ENCODE results near the gene GTPBP1. TPM values are rescaled to one million over a fixed set of nuclear protein-coding genes. Genes with fewer than 3 reads are reported as not detected.
A peak's percentile ranks its signal among the peaks of the same experiment; 100 is the strongest.

Gene GTPBP1
- polyA plus RNA-seq, 3 donors, result 6.7 to 41.4 (median 12.7) TPM

DNA sequence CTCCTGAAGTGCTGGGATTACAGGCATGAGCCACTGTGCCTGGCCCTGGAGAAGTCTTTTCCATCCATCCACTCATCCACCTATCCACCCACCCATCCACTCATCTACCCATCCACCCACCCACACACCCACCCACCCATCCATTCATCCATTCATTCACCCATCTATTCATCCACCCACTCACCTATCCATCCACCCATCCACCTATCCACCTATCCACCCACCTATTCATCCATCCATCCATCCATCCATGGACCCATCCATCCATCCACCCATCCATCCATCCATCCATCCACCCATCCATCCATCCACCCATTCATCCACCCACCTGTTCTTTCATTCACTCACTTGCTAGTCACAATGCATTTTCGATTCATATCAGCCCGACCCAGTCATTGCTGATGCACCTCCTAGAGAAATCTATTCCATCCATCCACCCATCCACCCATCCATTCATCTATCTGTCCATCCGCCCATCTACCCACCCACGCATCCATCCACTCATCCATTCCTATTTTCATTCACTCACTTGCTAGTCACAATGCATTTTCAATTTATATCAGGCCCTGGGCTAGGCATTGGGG, 67.7 kb downstream of the GTPBP1 start:
- DNase-seq, result no peak
- no peak overlapping the region for H3K4me3 Mint-ChIP-seq
- WGBS (ENCODE audit: insufficient coverage), result 96% methylated on average over 2 of the region's 4 CpGs
- Histone ChIP-seq H2AFZ (ENCODE audit: insufficient read depth, low read depth, low read length, poor library complexity, severe bottlenecking) (no peak overlapping the region), H3K79me2 (ENCODE audit: insufficient read depth, low read length) (no peaks in the 10 kb centered on the region), H3K9me3 (replicated peaks in 1 of 2; ENCODE audit: control insufficient read depth in 1 of 2, insufficient read depth in 1 of 2, low read length in 2 of 2) (no peaks in the 10 kb centered on the region), H3K4me3 (replicated peaks in 1 of 3; ENCODE audit: low read depth in 2 of 3, low read length in 3 of 3) (no peak overlapping the region), H3K9ac (ENCODE audit: insufficient read depth, low read length, poor library complexity, severe bottlenecking) (no peak overlapping the region), H3K4me2 (replicated peaks; ENCODE audit: extremely low read depth, low read length, poor library complexity, severe bottlenecking) (no peak overlapping the region), H4K20me1 (ENCODE audit: insufficient read depth, low read length) (no peaks in the 10 kb centered on the region), H3K27ac (ENCODE audit: low read depth in 1 of 2, low read length in 2 of 2) (no peak overlapping the region), H3K27me3 (ENCODE audit: control insufficient read depth in 2 of 2, insufficient read depth in 2 of 2, low read length in 2 of 2) (no peaks in the 10 kb centered on the region), H3K36me3 (replicated peaks in 1 of 2; ENCODE audit: control insufficient read depth in 1 of 2, insufficient read depth in 2 of 2, low read length in 2 of 2) (no peaks in the 10 kb centered on the region), H3K4me1 (ENCODE audit: control insufficient read depth in 1 of 2, insufficient read depth in 2 of 2, low read length in 2 of 2) (no peaks in the 10 kb centered on the region)
- peaks cover 4% of the 10 kb centered on the region for H3K4me1 Mint-ChIP-seq
- TF ChIP-seq, protein P1, sequence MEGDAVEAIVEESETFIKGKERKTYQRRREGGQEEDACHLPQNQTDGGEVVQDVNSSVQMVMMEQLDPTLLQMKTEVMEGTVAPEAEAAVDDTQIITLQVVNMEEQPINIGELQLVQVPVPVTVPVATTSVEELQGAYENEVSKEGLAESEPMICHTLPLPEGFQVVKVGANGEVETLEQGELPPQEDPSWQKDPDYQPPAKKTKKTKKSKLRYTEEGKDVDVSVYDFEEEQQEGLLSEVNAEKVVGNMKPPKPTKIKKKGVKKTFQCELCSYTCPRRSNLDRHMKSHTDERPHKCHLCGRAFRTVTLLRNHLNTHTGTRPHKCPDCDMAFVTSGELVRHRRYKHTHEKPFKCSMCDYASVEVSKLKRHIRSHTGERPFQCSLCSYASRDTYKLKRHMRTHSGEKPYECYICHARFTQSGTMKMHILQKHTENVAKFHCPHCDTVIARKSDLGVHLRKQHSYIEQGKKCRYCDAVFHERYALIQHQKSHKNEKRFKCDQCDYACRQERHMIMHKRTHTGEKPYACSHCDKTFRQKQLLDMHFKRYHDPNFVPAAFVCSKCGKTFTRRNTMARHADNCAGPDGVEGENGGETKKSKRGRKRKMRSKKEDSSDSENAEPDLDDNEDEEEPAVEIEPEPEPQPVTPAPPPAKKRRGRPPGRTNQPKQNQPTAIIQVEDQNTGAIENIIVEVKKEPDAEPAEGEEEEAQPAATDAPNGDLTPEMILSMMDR (IDR thresholded peaks at IDR 0.05), result no peak
- H3K36me3 Mint-ChIP-seq, result peaks cover 2 to 3% of the 10 kb centered on the region in 2 donors
- peaks cover 0 to 1% (median 0%) of the 10 kb centered on the region in 3 donors for H3K27me3 Mint-ChIP-seq (ENCODE audit: low read depth in 3 of 3)
- no peak overlapping the region for H3K27ac Mint-ChIP-seq
- intact Hi-C loops (cut with micrococcal nuclease), result no loop called here
- peaks cover 0 to 3% (median 0%) of the 10 kb centered on the region in 7 donors for H3K9me3 Mint-ChIP-seq

DNA sequence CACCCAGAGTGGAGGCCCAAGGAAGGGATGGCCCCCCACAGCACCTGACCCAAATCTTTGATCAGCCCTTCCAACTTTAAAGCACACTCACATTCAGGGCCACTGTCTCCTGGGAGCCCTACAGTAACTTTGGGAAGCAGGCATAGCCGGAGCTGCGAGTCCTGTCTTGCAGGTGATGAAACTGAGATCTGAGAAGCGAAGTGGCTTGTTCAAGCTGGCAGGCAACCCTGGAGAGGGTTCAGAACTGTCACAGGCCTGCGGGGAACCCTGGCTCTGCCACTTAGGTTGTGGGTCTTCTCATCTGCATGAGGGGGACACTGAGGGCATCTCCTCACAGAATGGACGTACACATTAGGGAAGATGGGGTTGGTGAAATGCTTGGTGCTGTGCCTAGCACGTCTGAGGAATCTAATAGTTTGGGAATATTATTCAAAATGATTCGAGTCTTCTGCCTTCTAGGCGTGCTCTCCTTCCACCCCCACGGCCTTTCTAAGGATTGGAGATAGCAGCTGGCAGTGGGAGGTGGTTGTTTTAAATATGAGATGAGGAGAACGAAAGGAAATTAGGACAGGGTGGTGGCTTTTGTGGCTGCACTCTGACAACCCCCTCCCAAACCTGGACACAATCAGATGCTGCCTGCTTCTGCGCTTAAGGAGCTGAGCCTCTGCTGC, 68.9 kb downstream of the GTPBP1 start:
- Histone ChIP-seq H3K79me2 (ENCODE audit: insufficient read depth, low read length) (no peaks in the 10 kb centered on the region), H3K4me2 (replicated peaks; ENCODE audit: extremely low read depth, low read length, poor library complexity, severe bottlenecking) (no peak overlapping the region), H3K9me3 (replicated peaks in 1 of 2; ENCODE audit: control insufficient read depth in 1 of 2, insufficient read depth in 1 of 2, low read length in 2 of 2) (no peaks in the 10 kb centered on the region), H3K27me3 (ENCODE audit: control insufficient read depth in 2 of 2, insufficient read depth in 2 of 2, low read length in 2 of 2) (no peaks in the 10 kb centered on the region), H3K36me3 (replicated peaks in 1 of 2; ENCODE audit: control insufficient read depth in 1 of 2, insufficient read depth in 2 of 2, low read length in 2 of 2) (peaks cover 3 to 7% of the 10 kb centered on the region in 2 donors), H2AFZ (ENCODE audit: insufficient read depth, low read depth, low read length, poor library complexity, severe bottlenecking) (no peak overlapping the region), H3K4me3 (replicated peaks in 1 of 3; ENCODE audit: low read depth in 2 of 3, low read length in 3 of 3) (no peak overlapping the region), H3K4me1 (ENCODE audit: control insufficient read depth in 1 of 2, insufficient read depth in 2 of 2, low read length in 2 of 2) (no peaks in the 10 kb centered on the region), H4K20me1 (ENCODE audit: insufficient read depth, low read length) (no peaks in the 10 kb centered on the region), H3K27ac (ENCODE audit: low read depth in 1 of 2, low read length in 2 of 2) (no peak overlapping the region), H3K9ac (ENCODE audit: insufficient read depth, low read length, poor library complexity, severe bottlenecking) (no peak overlapping the region)
- no peaks in the 10 kb centered on the region for H3K4me1 Mint-ChIP-seq
- WGBS (ENCODE audit: insufficient coverage), result 85% methylated on average over 7 of the region's 11 CpGs
- peak overlapping the region in 1 of 7 donors; percentile 32 for H3K27ac Mint-ChIP-seq
- intact Hi-C loops (cut with micrococcal nuclease), result no loop called here
- DNase-seq, result no peak
- H3K4me3 Mint-ChIP-seq, result no peak overlapping the region
- peaks cover 0 to 3% (median 0%) of the 10 kb centered on the region in 7 donors for H3K9me3 Mint-ChIP-seq
- H3K27me3 Mint-ChIP-seq (ENCODE audit: low read depth in 3 of 3), result peaks cover 0 to 2% (median 0%) of the 10 kb centered on the region in 3 donors
- peaks cover 9 to 10% of the 10 kb centered on the region in 2 donors for H3K36me3 Mint-ChIP-seq
- TF ChIP-seq, protein P1 (IDR thresholded peaks at IDR 0.05), result no peak
